Activated CD4-positive, alpha-beta memory T cell treated with anti-CD3 and anti-CD28 coated beads for 36 hours (primary cell): ENCODE measurements around the gene VWA8. TPM values are rescaled to one million over a fixed set of nuclear protein-coding genes. Genes with fewer than 3 reads are reported as not detected.
"Not testable (repeated sequence)": the region's sequence is repeated elsewhere in the genome, so short reads cannot be mapped to it uniquely, and the experiment has no call there.

ENCODE experiments used
- CTCF ChIA-PET: fragments of 350-600 bp; sonication (Branson Sonifier 250); formaldehyde crosslinking; loops from one replicate; lab custom pipeline; 2021; ENCODE audit warnings: antibody characterized with exemption, inconsistent platforms; lab: Charles Lee
- POLR2A ChIA-PET: fragments of 350-600 bp; sonication (Branson Sonifier 250); formaldehyde crosslinking; loops from one replicate; lab custom pipeline; 2021; ENCODE audit warnings: antibody characterized with exemption; lab: Charles Lee
- DNase-seq: peaks from one replicate; pipeline ENCODE4 v3.0.0-alpha.2; 2020
- H3K27ac Mint-ChIP-seq: one replicate; pipeline ENCODE4 v1.8.0; 2021; ENCODE audit warnings: mixed read lengths
- H3K27me3 Mint-ChIP-seq: one replicate; pipeline ENCODE4 v1.8.0; 2021; ENCODE audit warnings: mixed read lengths
- H3K36me3 Mint-ChIP-seq: one replicate; pipeline ENCODE4 v1.8.0; 2021; ENCODE audit warnings: mixed read lengths
- H3K4me1 Mint-ChIP-seq: one replicate; pipeline ENCODE4 v1.8.0; 2021; ENCODE audit warnings: low read depth, mixed read lengths
- H3K4me3 Mint-ChIP-seq: one replicate; pipeline ENCODE4 v1.8.0; 2021; ENCODE audit warnings: mild to moderate bottlenecking, mixed read lengths
- H3K9me3 Mint-ChIP-seq: one replicate; pipeline ENCODE4 v1.8.0; 2021; ENCODE audit warnings: mixed read lengths
- intact Hi-C: fragments of 100-400 bp; cut with micrococcal nuclease; formaldehyde crosslinking; loops from one replicate; pipeline ENCODE4 v1.15.1; 2023
- total RNA-seq, 2 experiments: library from RNA; stranded (reverse); gene quantifications; one replicate each; pipeline ENCODE4 v1.2.3, GENCODE V29; 2021

Gene VWA8
- total RNA-seq, 2 experiments from 2014 or later, result 16.8 to 17.1 TPM

- Mint-ChIP-seq H3K36me3 (peaks cover 36% of the 10 kb centered on the region), H3K27me3 (no peaks in the 10 kb centered on the region), H3K4me3 (no peak overlapping the region), H3K27ac (no peak overlapping the region), H3K4me1 (no peaks in the 10 kb centered on the region), H3K9me3 (no peaks in the 10 kb centered on the region)
- CTCF ChIA-PET, result no interaction called here
- intact Hi-C loops, result no loop called here
- no peak for DNase-seq
- POLR2A ChIA-PET, result no interaction called here
Observed at GRCh38 chr13:41756198-41756880, 204.6 kb downstream of the VWA8 start.

- CTCF ChIA-PET, result no interaction called here
Observed at GRCh38 chr13:41751734-41752445, 209.0 kb downstream of the VWA8 start.

GRCh38 chr13:41751277-41751676, 209.6 kb downstream of the VWA8 start:
- Mint-ChIP-seq H3K27me3 (no peaks in the 10 kb centered on the region), H3K4me1 (peaks cover 2% of the 10 kb centered on the region), H3K27ac (no peak overlapping the region), H3K36me3 (peaks cover 50% of the 10 kb centered on the region), H3K4me3 (no peak overlapping the region), H3K9me3 (peaks cover 11% of the 10 kb centered on the region)
- ChIA-PET POLR2A (no interaction called here), CTCF (no interaction called here)
- intact Hi-C loops, result no loop called here
- no peak for DNase-seq

More at GRCh38 chr13:41751734-41752445, 209.0 kb downstream of the VWA8 start:
- Mint-ChIP-seq H3K4me3 (no peak overlapping the region), H3K4me1 (no peaks in the 10 kb centered on the region), H3K36me3 (peaks cover 45% of the 10 kb centered on the region), H3K27me3 (no peaks in the 10 kb centered on the region), H3K27ac (no peak overlapping the region), H3K9me3 (peaks cover 11% of the 10 kb centered on the region)
- intact Hi-C loops, result no loop called here
- DNase-seq, result no peak
- POLR2A ChIA-PET, result no interaction called here

GRCh38 chr13:41746259-41746658, 214.7 kb downstream of the VWA8 start:
- CTCF ChIA-PET, result no interaction called here
- H3K36me3 Mint-ChIP-seq, result peaks cover 40% of the 10 kb centered on the region
- H3K4me3 Mint-ChIP-seq, result no peak overlapping the region
- H3K27me3 Mint-ChIP-seq, result no peaks in the 10 kb centered on the region
- DNase-seq, result no peak
- H3K4me1 Mint-ChIP-seq, result peaks cover 4% of the 10 kb centered on the region
- POLR2A ChIA-PET, result no interaction called here
- intact Hi-C loops, result no loop called here
- H3K27ac Mint-ChIP-seq, result no peak overlapping the region
- peaks cover 11% of the 10 kb centered on the region for H3K9me3 Mint-ChIP-seq

- Mint-ChIP-seq H3K9me3 (peaks cover 11% of the 10 kb centered on the region), H3K36me3 (peaks cover 39% of the 10 kb centered on the region)
- H3K27ac Mint-ChIP-seq, DNase-seq, POLR2A ChIA-PET, intact Hi-C loops, CTCF ChIA-PET, H3K4me1 Mint-ChIP-seq, H3K4me3 Mint-ChIP-seq, H3K27me3 Mint-ChIP-seq: not testable (repeated sequence)
Observed at GRCh38 chr13:41745496-41745895, 215.4 kb downstream of the VWA8 start.

GRCh38 chr13:41742917-41743552, 217.9 kb downstream of the VWA8 start:
- Mint-ChIP-seq H3K9me3 (peaks cover 5% of the 10 kb centered on the region), H3K36me3 (peaks cover 17% of the 10 kb centered on the region), H3K27ac (no peak overlapping the region), H3K4me1 (peaks cover 4% of the 10 kb centered on the region), H3K27me3 (no peaks in the 10 kb centered on the region), H3K4me3 (no peak overlapping the region)
- intact Hi-C loops, result no loop called here
- no peak for DNase-seq
- ChIA-PET CTCF (no interaction called here), POLR2A (no interaction called here)

- no peaks in the 10 kb centered on the region for H3K4me1 Mint-ChIP-seq
- no peak overlapping the region for H3K27ac Mint-ChIP-seq
- CTCF ChIA-PET, result no interaction called here
- H3K27me3 Mint-ChIP-seq, result no peaks in the 10 kb centered on the region
- no peak for DNase-seq
- POLR2A ChIA-PET, result no interaction called here
- H3K36me3 Mint-ChIP-seq, result peaks cover under 1% of the 10 kb centered on the region
- intact Hi-C loops, result no loop called here
- no peak overlapping the region for H3K4me3 Mint-ChIP-seq
- H3K9me3 Mint-ChIP-seq, result no peaks in the 10 kb centered on the region
Observed at GRCh38 chr13:41740479-41740878, 220.4 kb downstream of the VWA8 start.

GRCh38 chr13:41722684-41723535, 238.0 kb downstream of the VWA8 start:
- H3K36me3 Mint-ChIP-seq, result peaks cover 10% of the 10 kb centered on the region
- H3K27ac Mint-ChIP-seq, result no peak overlapping the region
- no peak overlapping the region for H3K4me3 Mint-ChIP-seq
- no peaks in the 10 kb centered on the region for H3K9me3 Mint-ChIP-seq
- ChIA-PET CTCF (no interaction called here), POLR2A (no interaction called here)
- DNase-seq, result no peak
- intact Hi-C loops, result no loop called here
- no peaks in the 10 kb centered on the region for H3K27me3 Mint-ChIP-seq
- H3K4me1 Mint-ChIP-seq, result no peaks in the 10 kb centered on the region

- Mint-ChIP-seq H3K27me3 (no peaks in the 10 kb centered on the region), H3K4me1 (no peaks in the 10 kb centered on the region), H3K36me3 (peaks cover 10% of the 10 kb centered on the region), H3K27ac (no peak overlapping the region), H3K4me3 (no peak overlapping the region), H3K9me3 (no peaks in the 10 kb centered on the region)
- POLR2A ChIA-PET, result no interaction called here
- CTCF ChIA-PET, result interaction anchor here (0.6 kb wide), 1 partner anchor 386 kb away, joined by 3 read pairs; no protein-coding TSS in a partner anchor
- no peak for DNase-seq
- intact Hi-C loops, result no loop called here
Observed at GRCh38 chr13:41720839-41721561, 239.9 kb downstream of the VWA8 start.

GRCh38 chr13:41716236-41716635, 244.7 kb downstream of the VWA8 start:
- CTCF ChIA-PET, result interaction anchor here (1.3 kb wide), 1 partner anchor 48 kb away, joined by 6 read pairs; no protein-coding TSS in a partner anchor
- no peaks in the 10 kb centered on the region for H3K9me3 Mint-ChIP-seq
- H3K36me3 Mint-ChIP-seq, result peaks cover 6% of the 10 kb centered on the region
- H3K4me1 Mint-ChIP-seq, result no peaks in the 10 kb centered on the region
- no peak for DNase-seq
- POLR2A ChIA-PET, result no interaction called here
- no peak overlapping the region for H3K27ac Mint-ChIP-seq
- H3K27me3 Mint-ChIP-seq, result no peaks in the 10 kb centered on the region
- intact Hi-C loops, result no loop called here
- H3K4me3 Mint-ChIP-seq, result no peak overlapping the region

GRCh38 chr13:41713405-41713804, 247.5 kb downstream of the VWA8 start:
- no peak overlapping the region for H3K27ac Mint-ChIP-seq
- intact Hi-C loops, result no loop called here
- CTCF ChIA-PET, result no interaction called here
- no peak for DNase-seq
- peaks cover 4% of the 10 kb centered on the region for H3K36me3 Mint-ChIP-seq
- H3K4me3 Mint-ChIP-seq, result no peak overlapping the region
- H3K4me1 Mint-ChIP-seq, result no peaks in the 10 kb centered on the region
- no peaks in the 10 kb centered on the region for H3K9me3 Mint-ChIP-seq
- POLR2A ChIA-PET, result no interaction called here
- no peaks in the 10 kb centered on the region for H3K27me3 Mint-ChIP-seq
